ENCODE measurements around the gene COL13A1.

The COL13A1 gene

GRCh38 chr10:69866246-69866687 lies 64.6 kb downstream of the COL13A1 start:
- no peak for DNase-seq (ENCODE audit: low read depth)
- no peak overlapping the region for H3K4me3 ChIP-seq (ENCODE audit: low read depth, low read length)
- no peak for TF ChIP-seq CTCF (IDR thresholded peaks at IDR 0.05; ENCODE audit: insufficient read depth, low read depth, low read length, missing control alignments)

GRCh38 chr10:69866688-69867461 lies 65.2 kb downstream of the COL13A1 start:
- no peak overlapping the region for H3K4me3 ChIP-seq (ENCODE audit: low read depth, low read length)
- no peak for TF ChIP-seq CTCF (IDR thresholded peaks at IDR 0.05; ENCODE audit: insufficient read depth, low read depth, low read length, missing control alignments)
- DNase-seq (ENCODE audit: low read depth), result no peak

GRCh38 chr10:69867699-69868558 lies 66.2 kb downstream of the COL13A1 start:
- no peak overlapping the region for H3K4me3 ChIP-seq (ENCODE audit: low read depth, low read length)
- no peak for DNase-seq (ENCODE audit: low read depth)

GRCh38 chr10:69868821-69869220 lies 67.1 kb downstream of the COL13A1 start:
- H3K4me3 ChIP-seq (ENCODE audit: low read depth, low read length), result no peak overlapping the region
- TF ChIP-seq CTCF (IDR thresholded peaks at IDR 0.05; ENCODE audit: insufficient read depth, low read depth, low read length, missing control alignments), result no peak
- DNase-seq (ENCODE audit: low read depth), result no peak

More at GRCh38 chr10:69867699-69868558, 66.2 kb downstream of the COL13A1 start:
- no peak for TF ChIP-seq CTCF (IDR thresholded peaks at IDR 0.05; ENCODE audit: insufficient read depth, low read depth, low read length, missing control alignments)

- TF ChIP-seq CTCF (IDR thresholded peaks at IDR 0.05; ENCODE audit: insufficient read depth, low read depth, low read length, missing control alignments), result no peak
- no peak overlapping the region for H3K4me3 ChIP-seq (ENCODE audit: low read depth, low read length)
- no peak for DNase-seq (ENCODE audit: low read depth)
These were observed 67.7 kb downstream of the COL13A1 start for GRCh38 chr10:69869291-69869961.

- no peak overlapping the region for H3K4me3 ChIP-seq (ENCODE audit: low read depth, low read length)
- DNase-seq (ENCODE audit: low read depth), result no peak
- no peak for TF ChIP-seq CTCF (IDR thresholded peaks at IDR 0.05; ENCODE audit: insufficient read depth, low read depth, low read length, missing control alignments)
These were observed 68.9 kb downstream of the COL13A1 start for GRCh38 chr10:69870591-69870990.

All from GM12865 (cell line).